Lower lobe of right lung (tissue), 2 donors: ENCODE data around the gene ROBO2. TPM values are rescaled to one million over a fixed set of nuclear protein-coding genes. Genes with fewer than 3 reads are reported as not detected.

ENCODE experiments used
- ATAC-seq, 2 donors: fragments of 200-7000 bp; cut with Tn5 transposase; one replicate each; pipeline ENCODE4 v1.9.1; 2020 to 2022; ENCODE audit warnings: mild to moderate bottlenecking in 2 of 2, moderate library complexity in 2 of 2
- DNase-seq: peaks from one replicate; pipeline ENCODE4 v3.0.0-alpha.2; 2020
- H3K27ac ChIP-seq: fragments of 200-600 bp; one replicate; pipeline ENCODE4 v1.8.0; 2022
- H3K27me3 ChIP-seq: fragments of 200-600 bp; one replicate; pipeline ENCODE4 v1.8.0; 2022; ENCODE audit warnings: low read depth
- H3K36me3 ChIP-seq: fragments of 200-600 bp; one replicate; pipeline ENCODE4 v1.8.0; 2022; ENCODE audit warnings: mild to moderate bottlenecking
- H3K4me1 ChIP-seq: fragments of 200-600 bp; one replicate; pipeline ENCODE4 v1.8.0; 2022
- H3K4me3 ChIP-seq: fragments of 200-600 bp; one replicate; pipeline ENCODE4 v1.8.0; 2022; ENCODE audit warnings: mild to moderate bottlenecking
- H3K9me3 ChIP-seq: fragments of 200-600 bp; one replicate; pipeline ENCODE4 v1.8.0; 2022
- intact Hi-C: fragments of 100-400 bp; cut with DNase I; formaldehyde crosslinking; loops from one replicate; pipeline ENCODE4 v1.11.0; 2022
- total RNA-seq: library from RNA; stranded (reverse); fragmentation: NEBNext Ultra II Directional; extraction: Animal tissue kit (Norgen Biotek cat#: 25700); gene quantifications from one replicate; pipeline ENCODE4 v1.2.1, GENCODE V29; 2021
- TF ChIP-seq, protein P1 (sequence below): fragments of 200-600 bp; IDR thresholded peaks from one replicate; pipeline ENCODE4 v1.8.0; 2022; ENCODE audit warnings: antibody characterized with exemption, mild to moderate bottlenecking
- donor health status: DM: no; HTN: yes; CAD: no; lungs with severe emphysema.

ROBO2 gene
- total RNA-seq, 1 donor from 2014 or later = 11.8 TPM

DNA sequence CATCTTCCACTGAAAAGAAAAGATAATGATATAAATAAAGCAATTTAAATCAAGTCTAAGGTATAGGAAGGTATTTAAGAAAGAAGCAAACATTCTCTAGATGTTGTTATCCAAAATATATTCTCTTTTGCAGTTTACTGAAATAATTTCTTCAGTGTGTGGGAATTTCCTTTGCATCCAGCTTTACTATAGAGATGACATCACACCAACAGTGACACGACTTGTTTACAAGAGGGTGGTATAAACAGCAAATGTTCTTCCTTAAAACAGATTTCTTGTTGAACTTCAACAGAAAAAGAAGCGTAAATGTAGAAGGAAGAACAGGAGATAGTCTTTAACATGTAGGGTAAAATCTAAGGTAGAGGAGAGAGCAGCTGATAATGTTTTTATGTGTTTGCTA lies 202.5 kb downstream of the ROBO2 start:
- Histone ChIP-seq H3K4me1 (no peaks in the 10 kb centered on the region), H3K36me3 (no peaks in the 10 kb centered on the region), H3K27me3 (no peaks in the 10 kb centered on the region), H3K9me3 (no peaks in the 10 kb centered on the region), H3K27ac (no peak overlapping the region), H3K4me3 (no peak overlapping the region)
- DNase-seq = no peak
- no peak for ATAC-seq
- intact Hi-C loops = no loop called here
- TF ChIP-seq, protein P1, sequence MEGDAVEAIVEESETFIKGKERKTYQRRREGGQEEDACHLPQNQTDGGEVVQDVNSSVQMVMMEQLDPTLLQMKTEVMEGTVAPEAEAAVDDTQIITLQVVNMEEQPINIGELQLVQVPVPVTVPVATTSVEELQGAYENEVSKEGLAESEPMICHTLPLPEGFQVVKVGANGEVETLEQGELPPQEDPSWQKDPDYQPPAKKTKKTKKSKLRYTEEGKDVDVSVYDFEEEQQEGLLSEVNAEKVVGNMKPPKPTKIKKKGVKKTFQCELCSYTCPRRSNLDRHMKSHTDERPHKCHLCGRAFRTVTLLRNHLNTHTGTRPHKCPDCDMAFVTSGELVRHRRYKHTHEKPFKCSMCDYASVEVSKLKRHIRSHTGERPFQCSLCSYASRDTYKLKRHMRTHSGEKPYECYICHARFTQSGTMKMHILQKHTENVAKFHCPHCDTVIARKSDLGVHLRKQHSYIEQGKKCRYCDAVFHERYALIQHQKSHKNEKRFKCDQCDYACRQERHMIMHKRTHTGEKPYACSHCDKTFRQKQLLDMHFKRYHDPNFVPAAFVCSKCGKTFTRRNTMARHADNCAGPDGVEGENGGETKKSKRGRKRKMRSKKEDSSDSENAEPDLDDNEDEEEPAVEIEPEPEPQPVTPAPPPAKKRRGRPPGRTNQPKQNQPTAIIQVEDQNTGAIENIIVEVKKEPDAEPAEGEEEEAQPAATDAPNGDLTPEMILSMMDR = no peak

DNA sequence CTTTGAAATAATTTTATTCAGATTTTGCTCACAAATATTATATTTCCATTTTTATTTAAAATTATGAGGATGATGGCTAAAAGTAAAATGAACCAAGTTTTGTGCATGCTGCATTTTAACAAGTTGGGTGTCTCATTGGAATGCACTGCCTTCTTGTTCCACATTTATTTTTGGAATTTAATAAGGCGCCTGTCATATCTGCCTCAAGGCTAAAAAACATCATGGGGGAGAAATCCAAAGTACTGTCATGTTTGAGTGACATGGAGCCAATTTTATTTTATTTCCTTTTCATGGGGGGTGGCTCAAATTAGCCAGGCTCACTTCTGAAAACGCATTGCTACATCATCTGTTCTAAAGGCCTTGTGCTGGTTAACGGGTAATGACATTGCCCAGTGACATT lies 205.1 kb downstream of the ROBO2 start:
- no peaks in the 10 kb centered on the region for H3K9me3 ChIP-seq
- no peaks in the 10 kb centered on the region for H3K36me3 ChIP-seq
- H3K4me1 ChIP-seq = no peaks in the 10 kb centered on the region
- no peaks in the 10 kb centered on the region for H3K27me3 ChIP-seq
- no peak for ATAC-seq
- TF ChIP-seq, protein P1 = no peak
- DNase-seq = no peak
- H3K27ac ChIP-seq = no peak overlapping the region
- no peak overlapping the region for H3K4me3 ChIP-seq
- intact Hi-C loops = no loop called here

DNA sequence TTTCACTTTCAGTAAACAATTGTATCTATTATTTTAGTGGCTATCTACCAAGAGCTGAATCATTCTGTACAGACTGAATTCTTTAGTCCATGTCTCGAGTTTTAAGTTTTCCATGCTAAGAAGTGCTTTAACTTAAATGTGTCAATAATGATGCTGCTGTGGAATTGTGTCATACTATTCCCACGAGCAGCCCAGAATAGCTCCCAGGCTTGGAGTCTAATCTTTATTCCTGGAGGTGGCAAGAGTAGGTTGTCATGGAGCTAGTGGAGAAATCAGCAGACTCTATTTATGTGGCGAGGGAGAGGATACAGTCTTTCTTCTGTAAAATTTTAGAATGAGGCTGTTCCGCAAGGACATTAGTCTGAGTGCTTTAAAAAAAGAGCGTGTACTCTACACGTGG lies 207.2 kb downstream of the ROBO2 start:
- Histone ChIP-seq H3K9me3 (no peaks in the 10 kb centered on the region), H3K4me3 (no peak overlapping the region), H3K36me3 (no peaks in the 10 kb centered on the region), H3K4me1 (no peaks in the 10 kb centered on the region), H3K27me3 (no peaks in the 10 kb centered on the region), H3K27ac (no peak overlapping the region)
- TF ChIP-seq, protein P1 = no peak
- DNase-seq = no peak
- no peak for ATAC-seq
- intact Hi-C loops = no loop called here

DNA sequence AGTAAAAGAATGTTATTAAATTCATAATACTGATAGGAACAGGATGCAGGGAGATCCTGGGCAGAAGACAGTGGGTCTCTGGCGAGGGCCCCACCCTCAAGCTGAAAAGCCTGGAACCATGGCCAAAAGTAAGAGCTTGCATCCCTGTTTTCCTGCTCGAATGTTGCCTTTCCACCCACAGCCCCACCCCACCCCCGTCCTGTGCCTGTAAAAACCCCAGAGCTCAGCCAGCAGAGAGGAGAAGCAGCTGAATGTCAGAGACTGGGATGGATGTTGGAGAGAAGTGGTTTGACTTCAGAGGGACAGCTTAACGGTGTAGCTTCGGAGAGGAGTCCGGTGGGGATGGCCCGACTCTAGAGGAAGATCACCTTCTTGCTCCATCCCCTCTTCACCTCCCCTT lies 207.9 kb downstream of the ROBO2 start:
- ATAC-seq = no peak
- Histone ChIP-seq H3K4me3 (no peak overlapping the region), H3K36me3 (no peaks in the 10 kb centered on the region), H3K27ac (no peak overlapping the region), H3K9me3 (no peaks in the 10 kb centered on the region), H3K4me1 (no peaks in the 10 kb centered on the region), H3K27me3 (no peaks in the 10 kb centered on the region)
- intact Hi-C loops = no loop called here
- TF ChIP-seq, protein P1 = no peak
- DNase-seq = no peak

DNA sequence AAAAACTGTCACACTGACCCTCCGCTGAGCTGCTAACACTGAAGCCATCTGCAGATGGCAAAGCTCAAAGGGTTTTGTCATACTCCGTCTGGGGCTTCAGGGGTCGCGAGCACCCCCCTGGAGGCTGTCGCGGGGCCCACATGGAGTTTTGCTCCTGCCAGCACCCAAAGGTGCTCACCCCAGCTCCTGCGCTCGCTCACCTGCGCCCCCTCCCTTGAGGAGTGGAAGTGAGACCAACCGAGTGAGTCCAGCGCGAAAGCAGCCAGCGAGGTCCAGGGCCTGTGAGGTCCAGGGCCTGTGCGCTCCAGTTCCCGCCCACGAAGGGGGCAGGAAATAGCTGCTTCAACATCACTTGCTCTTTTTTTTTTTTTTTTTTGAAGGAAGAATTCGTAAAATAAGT lies 208.5 kb downstream of the ROBO2 start:
- DNase-seq (peak; percentile 35), ATAC-seq (no peak)
- no peaks in the 10 kb centered on the region for H3K9me3 ChIP-seq
- intact Hi-C loops = no loop called here
- no peaks in the 10 kb centered on the region for H3K36me3 ChIP-seq
- H3K4me1 ChIP-seq = no peaks in the 10 kb centered on the region
- no peak overlapping the region for H3K4me3 ChIP-seq
- TF ChIP-seq, protein P1 = no peak
- H3K27me3 ChIP-seq = no peaks in the 10 kb centered on the region
- no peak overlapping the region for H3K27ac ChIP-seq

DNA sequence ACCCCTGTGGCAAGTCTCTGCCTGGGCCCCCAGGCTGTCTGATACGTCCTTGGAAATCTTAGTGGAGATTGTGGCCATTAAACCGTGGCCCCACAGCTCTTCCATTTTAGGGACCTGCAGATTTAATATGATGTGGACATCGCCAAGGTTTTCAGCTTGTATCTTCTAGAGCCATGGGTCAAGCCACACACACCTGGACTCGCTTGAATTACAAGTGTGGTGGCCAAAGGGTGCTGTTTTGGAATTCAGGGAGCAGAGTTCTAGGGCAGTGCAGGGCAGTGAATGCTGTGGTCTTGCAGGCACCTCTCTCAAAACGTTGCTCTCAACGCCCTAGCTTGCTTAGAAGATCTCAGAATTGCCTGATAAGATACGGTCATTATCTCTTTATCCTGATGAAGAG lies 211.2 kb downstream of the ROBO2 start:
- Histone ChIP-seq H3K9me3 (no peaks in the 10 kb centered on the region), H3K4me1 (no peaks in the 10 kb centered on the region), H3K27me3 (no peaks in the 10 kb centered on the region), H3K4me3 (no peak overlapping the region), H3K27ac (no peak overlapping the region), H3K36me3 (no peaks in the 10 kb centered on the region)
- no peak for DNase-seq
- ATAC-seq = no peak
- intact Hi-C loops = no loop called here
- TF ChIP-seq, protein P1 = no peak
